OCI-LY7 (cell line): Measurements from ENCODE around the gene NUP188.

Experiments
- CTCF ChIP-seq: fragments of 200-600 bp; sonication (generic); conservative IDR thresholded peaks from 2 replicates; pipeline ENCODE4 v1.5.1; 2014; ENCODE audit warnings: mild to moderate bottlenecking, antibody characterized with exemption, low read length, moderate library complexity, mixed read lengths
- EZH2phosphoT487 ChIP-seq: fragments of 200-600 bp; sonication (generic); IDR thresholded peaks from 2 replicates; pipeline ENCODE4 v1.6.1; 2018; ENCODE audit warnings: low read depth, borderline replicate concordance, mild to moderate bottlenecking, mixed run types, antibody characterized with exemption, low read length, moderate library complexity, mixed read lengths

GRCh38 chr9:129040113-129040643, 92.7 kb downstream of the NUP188 start:
- no peak for TF ChIP-seq CTCF
- no peak for TF ChIP-seq EZH2phosphoT487
